Activated CD8-positive, alpha-beta memory T cell treated with anti-CD3 and anti-CD28 coated beads for 24 hours (primary cell): Measurements from ENCODE around the gene SOX13.
"Not testable (repeated sequence)": the region's sequence is repeated elsewhere in the genome, so short reads cannot be mapped to it uniquely, and the experiment has no call there.

Experiments used
- DNase-seq: peaks from one replicate; pipeline ENCODE4 v3.0.0-alpha.2; 2020

Gene SOX13

GRCh38 chr1:204087893-204088528, 15.1 kb downstream of the SOX13 start:
- no peak for DNase-seq

DNA sequence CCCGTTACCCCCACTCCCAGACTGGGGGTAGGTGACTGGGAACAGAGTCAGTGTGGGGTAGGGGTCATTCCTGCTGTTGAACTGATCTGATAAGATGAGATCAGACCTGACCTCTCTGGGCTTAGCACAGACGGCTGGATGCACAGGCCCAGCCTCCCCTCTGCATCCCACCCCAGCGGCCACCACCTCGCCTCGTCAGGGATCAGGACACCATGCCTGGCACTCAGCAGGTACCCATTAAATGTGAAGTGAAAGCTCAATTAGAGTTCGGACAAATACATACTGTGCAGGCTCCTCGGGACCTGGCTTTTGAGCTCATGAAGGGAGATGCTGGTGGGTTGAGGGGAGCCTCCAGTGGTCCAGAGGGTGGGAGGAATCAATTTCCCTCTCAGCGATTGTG, 15.7 kb downstream of the SOX13 start:
- DNase-seq: no peak

DNA sequence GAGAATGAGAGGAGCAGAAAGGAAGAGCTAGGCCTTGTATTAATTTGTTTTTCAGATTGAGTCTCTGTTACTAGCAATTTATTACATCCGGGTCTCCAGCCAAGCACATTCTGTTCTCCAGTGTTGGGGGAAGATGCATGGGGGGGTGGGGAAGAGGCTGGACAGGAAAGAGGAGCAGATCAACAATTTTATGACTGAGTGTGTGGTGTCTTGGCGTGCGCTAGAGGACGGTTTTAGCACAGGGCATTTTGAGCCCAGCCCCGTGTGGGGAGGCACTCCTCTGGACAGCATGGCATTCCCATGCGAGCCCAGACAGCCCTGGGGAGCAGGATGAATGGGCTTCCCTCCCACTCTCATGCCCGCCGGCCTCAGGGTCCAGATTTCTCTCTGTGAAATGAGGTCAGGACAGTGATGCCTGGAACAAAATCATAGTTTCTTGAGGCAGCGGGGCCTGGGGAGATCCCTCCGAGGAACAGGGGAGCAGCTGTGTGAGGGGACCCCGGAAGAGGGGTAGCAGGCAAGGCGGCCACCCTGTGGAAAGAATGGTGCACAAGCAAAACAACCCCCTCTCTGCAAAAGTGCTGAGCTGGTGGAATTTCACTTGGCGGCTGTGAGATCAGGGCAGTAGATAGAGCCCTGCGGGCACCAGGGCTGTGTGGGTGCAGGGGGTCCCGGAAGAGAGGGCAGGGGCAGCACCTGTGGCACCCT, 16.3 kb downstream of the SOX13 start:
- DNase-seq: no peak

GRCh38 chr1:204090132-204090531, 17.2 kb downstream of the SOX13 start:
- not testable (repeated sequence) for DNase-seq

DNA sequence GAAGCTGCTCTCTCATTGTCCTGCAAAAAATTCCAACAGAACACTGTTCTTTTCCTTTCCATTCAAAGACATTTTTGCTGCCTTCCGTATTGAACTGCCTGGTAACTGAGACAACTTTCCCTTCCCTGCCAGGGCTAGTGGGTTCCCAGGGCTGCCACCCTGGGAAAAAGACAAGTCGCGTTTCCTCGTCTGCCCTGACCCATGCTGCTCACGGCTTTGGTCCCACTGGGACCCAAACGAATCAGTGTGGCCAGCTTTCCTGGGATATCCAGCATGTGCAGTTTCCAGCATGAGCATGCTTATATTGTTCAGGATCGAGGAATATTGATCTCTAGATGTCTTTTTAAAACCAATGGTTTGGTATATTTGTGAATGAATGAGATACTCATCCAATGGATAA, 18.2 kb downstream of the SOX13 start:
- no peak for DNase-seq

DNA sequence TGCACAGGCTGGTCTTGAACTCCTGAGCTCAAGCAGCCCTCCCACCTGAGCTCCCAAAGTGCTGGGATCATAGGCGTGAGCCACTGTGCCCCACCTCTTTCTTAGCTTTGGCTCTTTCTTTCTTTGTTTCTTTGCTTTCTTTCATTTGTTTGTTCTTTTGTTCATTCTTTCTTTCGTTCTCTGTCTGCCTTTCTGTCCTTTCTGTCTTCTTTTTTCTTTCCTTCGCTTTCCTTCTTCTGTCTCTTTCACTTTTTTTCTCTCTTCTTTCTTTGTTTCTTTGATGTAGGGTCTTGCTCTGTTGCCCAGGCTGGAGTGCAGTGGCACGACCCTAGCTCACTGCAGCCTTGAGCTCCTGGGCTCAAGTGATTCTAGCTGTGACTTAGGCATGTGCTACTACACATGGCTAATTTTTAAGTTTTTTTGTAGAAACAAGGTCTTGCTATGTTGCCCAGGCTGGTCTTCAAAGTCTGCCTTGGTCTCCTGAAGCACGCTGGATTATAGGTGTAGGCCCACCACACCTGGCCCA, 18.9 kb downstream of the SOX13 start:
- DNase-seq: no peak

DNA sequence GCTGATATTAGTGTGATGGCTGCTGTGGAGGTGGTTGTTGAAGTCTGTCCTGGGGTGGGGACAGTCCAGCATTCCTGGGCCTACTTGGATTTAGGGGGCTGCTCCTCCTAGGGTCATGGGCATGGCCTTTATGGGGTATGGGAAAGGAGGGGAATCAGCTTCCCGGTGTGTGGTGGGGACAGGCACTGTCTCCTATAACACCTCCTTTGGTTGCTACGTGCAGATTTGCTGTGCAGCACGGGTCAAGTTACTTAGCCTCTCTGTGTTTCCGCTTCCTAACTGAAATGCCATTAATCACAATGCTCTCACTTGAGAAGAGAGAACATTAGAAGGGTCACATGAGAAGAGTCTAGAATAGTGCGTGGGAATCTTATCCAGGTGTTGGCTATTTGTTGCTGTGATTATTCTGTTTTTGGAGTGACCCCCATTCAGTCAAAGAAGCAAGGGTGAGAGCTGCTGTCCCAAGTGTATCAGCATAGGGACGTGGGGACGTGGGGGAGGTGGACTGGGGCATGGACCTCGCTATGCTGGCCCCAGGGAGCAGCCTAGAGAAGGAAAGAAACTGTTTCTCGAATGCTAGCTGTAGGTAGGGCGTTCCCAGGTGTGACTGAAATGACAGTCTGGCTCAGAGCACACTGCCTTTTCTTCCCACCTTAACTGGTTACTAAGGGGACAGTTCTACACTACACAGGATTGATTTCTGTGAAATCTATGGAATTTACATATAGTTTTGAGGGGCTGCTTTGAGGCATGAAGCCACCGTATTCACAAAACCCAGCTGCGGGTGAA, 19.9 kb downstream of the SOX13 start:
- DNase-seq: no peak

- no peak for DNase-seq
Observed at GRCh38 chr1:204093421-204093717, 20.5 kb downstream of the SOX13 start.

GRCh38 chr1:204093781-204094180, 20.9 kb downstream of the SOX13 start:
- no peak for DNase-seq

GRCh38 chr1:204094313-204094729, 21.4 kb downstream of the SOX13 start:
- no peak for DNase-seq

- DNase-seq: no peak
Observed at GRCh38 chr1:204094856-204095634, 22.1 kb downstream of the SOX13 start.

DNA sequence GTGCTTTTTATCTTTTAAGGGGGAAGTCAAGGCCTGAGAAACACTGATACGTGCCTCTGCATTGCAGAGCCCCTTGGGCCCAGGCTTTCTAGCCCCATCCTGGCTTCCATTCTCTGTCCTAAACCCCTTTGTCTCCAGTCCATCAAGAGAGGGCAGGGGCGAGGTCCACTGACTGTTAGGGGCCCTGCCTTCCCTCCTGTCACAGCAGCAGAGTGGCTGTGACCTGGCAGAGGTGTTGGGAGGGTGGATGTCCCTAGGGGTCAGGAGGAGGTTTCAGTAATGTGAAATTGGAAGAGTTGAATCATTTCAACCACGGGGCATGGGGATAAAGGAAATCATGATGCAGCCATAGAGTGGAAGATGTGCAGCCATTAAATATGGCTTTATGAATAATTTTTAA, 24.0 kb downstream of the SOX13 start:
- no peak for DNase-seq

GRCh38 chr1:204098683-204099082, 25.8 kb downstream of the SOX13 start:
- no peak for DNase-seq

DNA sequence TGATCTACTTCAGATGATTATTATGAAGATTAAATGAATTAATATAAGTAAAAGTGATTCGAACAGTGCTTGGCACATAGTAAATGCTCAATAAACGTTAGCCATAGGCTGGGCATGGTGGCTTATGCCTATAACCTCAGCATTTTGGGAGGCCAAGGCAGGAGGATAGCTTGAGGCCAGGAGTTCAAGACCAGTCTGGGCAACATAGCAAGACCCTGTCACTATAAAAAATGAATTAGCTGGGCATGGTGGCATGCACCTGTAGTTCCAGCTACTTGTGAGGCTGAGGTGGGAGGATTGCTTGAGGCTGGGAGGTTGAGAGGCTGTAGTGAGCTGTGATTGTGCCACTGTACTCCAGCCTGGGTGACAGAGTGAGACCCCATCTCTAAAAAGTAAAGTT, 26.8 kb downstream of the SOX13 start:
- DNase-seq: not testable (repeated sequence)

GRCh38 chr1:204102029-204102611, 29.2 kb downstream of the SOX13 start:
- DNase-seq: no peak

DNA sequence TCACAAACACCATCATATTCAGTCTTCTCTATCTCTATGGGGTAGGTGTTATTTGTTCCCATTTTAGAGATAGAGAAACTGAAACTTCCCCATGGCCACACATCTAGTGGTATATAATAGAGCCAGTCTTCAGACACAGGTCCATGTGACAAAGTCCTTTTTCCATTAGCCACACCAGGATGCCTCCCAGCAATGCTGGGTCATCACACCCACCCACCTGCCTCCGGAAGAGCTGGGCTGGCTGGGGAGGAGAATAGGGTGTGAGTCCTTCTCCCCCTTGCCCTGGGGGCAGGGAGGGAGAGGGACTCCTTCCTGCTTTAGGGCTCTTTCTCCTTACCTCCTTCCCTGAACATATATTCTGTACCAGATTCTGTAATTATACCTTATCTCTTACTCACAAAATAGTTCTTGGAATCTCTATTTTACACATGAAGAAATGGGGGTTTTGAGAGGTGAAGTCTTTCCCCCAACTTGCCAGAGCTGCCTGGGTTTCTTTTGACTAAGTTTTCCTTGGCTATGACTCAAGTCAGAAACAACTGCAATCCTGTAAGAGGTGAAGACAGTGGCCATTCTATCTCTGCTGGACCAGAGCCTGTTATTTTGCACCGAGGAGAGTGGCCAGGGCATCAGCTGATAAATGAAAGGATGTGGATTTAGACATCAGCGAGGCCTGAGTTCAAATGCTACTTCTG, 30.0 kb downstream of the SOX13 start:
- DNase-seq: no peak

- no peak for DNase-seq
Observed at GRCh38 chr1:204103431-204103741, 30.5 kb downstream of the SOX13 start.

GRCh38 chr1:204104331-204105130, 31.6 kb downstream of the SOX13 start:
- no peak for DNase-seq

GRCh38 chr1:204105131-204105515, 32.2 kb downstream of the SOX13 start:
- no peak for DNase-seq

DNA sequence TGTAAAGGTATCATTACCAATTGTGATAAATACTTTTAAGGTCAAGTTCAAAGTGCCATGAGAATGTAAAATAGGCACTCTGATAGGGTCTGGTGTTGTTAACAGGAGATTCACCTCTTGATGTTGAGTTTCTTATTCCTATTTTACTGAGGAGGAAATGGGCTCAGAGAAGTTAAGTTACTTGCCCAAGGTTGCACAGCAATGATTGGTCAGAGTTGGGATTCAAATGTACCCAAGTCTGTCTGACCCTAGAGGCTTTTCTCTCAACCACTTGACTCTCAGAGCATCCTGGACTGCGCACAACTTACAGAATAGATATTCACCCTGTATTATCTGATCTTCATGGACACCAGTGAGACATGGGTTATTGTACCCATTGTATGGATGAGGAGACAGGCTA, 33.9 kb downstream of the SOX13 start:
- no peak for DNase-seq

GRCh38 chr1:204107892-204108291, 35.0 kb downstream of the SOX13 start:
- DNase-seq: no peak
